Neural crest cell (in vitro differentiated cells): ENCODE data around the gene C10orf143. TPM values are rescaled to one million over a fixed set of nuclear protein-coding genes. Genes with fewer than 3 reads are reported as not detected.

Experiments used
- DNase-seq: peaks from one replicate; pipeline ENCODE4 v3.0.0; 2021; ENCODE audit warnings: low read depth, mixed read lengths, low spot score
- H3K27ac Mint-ChIP-seq: one replicate; pipeline ENCODE4 v1.8.0; 2021; ENCODE audit warnings: mild to moderate bottlenecking, mixed read lengths; ENCODE audit not compliant: unreplicated experiment
- H3K27me3 Mint-ChIP-seq: 2 replicates; pipeline ENCODE4 v1.8.0; 2021; ENCODE audit warnings: low read depth, mild to moderate bottlenecking, mixed read lengths
- H3K36me3 Mint-ChIP-seq: 2 replicates; pipeline ENCODE4 v1.8.0; 2021; ENCODE audit warnings: low read depth, mild to moderate bottlenecking, mixed read lengths
- H3K4me1 Mint-ChIP-seq: 2 replicates; pipeline ENCODE4 v1.8.0; 2021; ENCODE audit warnings: mixed read lengths
- H3K4me3 Mint-ChIP-seq: one replicate; pipeline ENCODE4 v1.8.0; 2021; ENCODE audit warnings: mild to moderate bottlenecking, mixed read lengths
- H3K9me3 Mint-ChIP-seq: 2 replicates; pipeline ENCODE4 v1.8.0; 2021; ENCODE audit warnings: mixed read lengths
- CTCF ChIP-seq: fragments of 200-600 bp; sonication (generic); conservative IDR thresholded peaks from 2 replicates; pipeline ENCODE4 v1.5.0; 2021; ENCODE audit warnings: antibody characterized with exemption, mild to moderate bottlenecking
- total RNA-seq: library from RNA; stranded (reverse); gene quantifications from 2 replicates; pipeline ENCODE4 v1.2.1, GENCODE V29; 2021

The C10orf143 gene
- total RNA-seq, 1 donor from 2014 or later: 2.7 TPM

DNA sequence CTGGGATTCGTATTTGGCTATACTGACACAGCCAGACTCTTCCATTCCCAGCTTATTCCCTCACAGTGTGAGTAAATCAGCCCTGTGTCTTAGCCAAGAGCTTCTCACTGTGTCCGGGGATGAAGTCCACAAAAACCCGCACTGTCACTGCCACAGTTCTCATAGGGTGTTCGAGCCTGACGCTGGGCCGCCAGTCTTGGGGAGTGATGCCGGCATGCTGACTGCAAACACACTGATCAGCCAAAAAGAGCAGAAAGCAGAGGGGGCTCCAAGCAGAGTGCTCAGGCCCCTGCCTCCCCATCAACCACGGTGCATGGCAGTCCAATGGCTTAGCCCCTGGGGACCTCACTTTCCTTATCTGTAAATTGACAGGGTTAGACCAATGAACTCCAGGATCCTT lies 36.7 kb downstream of the C10orf143 start:
- Mint-ChIP-seq H3K9me3 (peaks cover 9% of the 10 kb centered on the region), H3K4me3 (no peak overlapping the region), H3K4me1 (no peaks in the 10 kb centered on the region), H3K27ac (no peak overlapping the region), H3K27me3 (peaks cover 8% of the 10 kb centered on the region), H3K36me3 (peaks cover 10% of the 10 kb centered on the region)
- DNase-seq: no peak
- TF ChIP-seq CTCF: no peak

DNA sequence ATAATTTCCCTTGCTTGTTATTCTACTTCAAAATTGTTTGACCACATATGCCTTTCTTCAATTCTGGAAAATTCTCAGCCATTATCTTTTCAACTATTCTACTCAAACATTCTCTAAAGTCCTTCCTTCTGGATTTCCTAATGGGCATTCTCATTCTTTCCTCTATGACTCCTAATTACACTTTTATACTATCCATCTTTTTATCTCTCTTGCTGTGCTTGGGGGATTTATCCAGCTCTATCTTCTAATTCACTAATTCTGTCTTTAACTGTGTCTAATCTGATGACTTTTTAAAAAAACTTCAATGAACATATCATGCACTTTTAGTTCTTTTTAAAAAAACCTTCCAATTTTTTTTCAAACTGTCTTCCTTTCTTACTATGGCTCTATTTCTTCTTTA lies 38.4 kb downstream of the C10orf143 start:
- peaks cover 15% of the 10 kb centered on the region for H3K27me3 Mint-ChIP-seq
- peaks cover 10% of the 10 kb centered on the region for H3K36me3 Mint-ChIP-seq
- TF ChIP-seq CTCF: no peak

GRCh38 chr10:130067893-130068292 lies 42.7 kb downstream of the C10orf143 start:
- no peak for DNase-seq
- H3K4me3 Mint-ChIP-seq: no peak overlapping the region
- peaks cover 4% of the 10 kb centered on the region for H3K4me1 Mint-ChIP-seq
- TF ChIP-seq CTCF: no peak
- H3K27ac Mint-ChIP-seq: no peak overlapping the region
- H3K27me3 Mint-ChIP-seq: peaks cover 23% of the 10 kb centered on the region
- H3K36me3 Mint-ChIP-seq: peaks cover 6% of the 10 kb centered on the region
- peaks cover 7% of the 10 kb centered on the region for H3K9me3 Mint-ChIP-seq

More for the DNA sequence above, 38.4 kb downstream of the C10orf143 start:
- DNase-seq: no peak
- Mint-ChIP-seq H3K4me1 (no peaks in the 10 kb centered on the region), H3K9me3 (peaks cover 9% of the 10 kb centered on the region), H3K4me3 (no peak overlapping the region), H3K27ac (no peak overlapping the region)

DNA sequence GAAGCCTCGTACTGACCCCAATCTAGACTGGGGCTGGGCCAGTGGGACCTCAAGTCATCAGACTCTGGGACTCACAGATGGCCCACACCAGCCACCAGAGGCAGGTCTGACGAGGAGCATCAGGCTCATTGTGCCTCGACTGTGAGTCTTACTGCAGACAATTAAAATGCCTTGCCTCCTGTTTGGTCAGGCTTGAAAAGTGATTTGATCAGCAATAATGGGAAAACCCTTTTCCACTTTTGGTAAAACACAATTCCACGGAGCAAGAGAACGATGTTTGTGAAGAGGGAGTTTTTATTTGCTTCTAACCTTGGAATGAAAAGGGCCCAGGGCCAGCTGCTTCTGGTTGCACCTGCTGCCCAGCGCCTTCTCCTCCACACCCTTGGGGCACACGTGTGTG lies 43.9 kb downstream of the C10orf143 start:
- Mint-ChIP-seq H3K27ac (no peak overlapping the region), H3K4me1 (peaks cover 4% of the 10 kb centered on the region), H3K27me3 (peaks cover 23% of the 10 kb centered on the region), H3K9me3 (no peaks in the 10 kb centered on the region), H3K36me3 (peaks cover 6% of the 10 kb centered on the region), H3K4me3 (no peak overlapping the region)
- DNase-seq: no peak
- TF ChIP-seq CTCF: no peak

- TF ChIP-seq CTCF: no peak
- Mint-ChIP-seq H3K27ac (peak overlapping the region; percentile 97), H3K27me3 (peaks cover 25% of the 10 kb centered on the region), H3K9me3 (no peaks in the 10 kb centered on the region), H3K4me3 (no peak overlapping the region), H3K4me1 (peaks cover 4% of the 10 kb centered on the region), H3K36me3 (peaks cover 8% of the 10 kb centered on the region)
- DNase-seq: no peak
These were observed 45.4 kb downstream of the C10orf143 start for GRCh38 chr10:130065251-130065650.

- peaks cover 4% of the 10 kb centered on the region for H3K4me1 Mint-ChIP-seq
- peak overlapping the region; percentile 97 for H3K27ac Mint-ChIP-seq
- H3K36me3 Mint-ChIP-seq: peaks cover 8% of the 10 kb centered on the region
- no peaks in the 10 kb centered on the region for H3K9me3 Mint-ChIP-seq
- no peak for DNase-seq
- peaks cover 23% of the 10 kb centered on the region for H3K27me3 Mint-ChIP-seq
- no peak for TF ChIP-seq CTCF
- H3K4me3 Mint-ChIP-seq: no peak overlapping the region
These were observed 45.8 kb downstream of the C10orf143 start for GRCh38 chr10:130064783-130065182.
